SK-N-SH treated with all-trans-retinoic acid at 6 μM for 48 hours (cell line): ENCODE results near the gene SUPT3H.

Experiments used
- ARNTL ChIP-seq: fragments of 450-650 bp; formaldehyde crosslinking; IDR thresholded peaks from 2 replicates; pipeline ENCODE4 v1.5.0; 2020; ENCODE audit warnings: low read depth, mild to moderate bottlenecking, moderate library complexity, borderline replicate concordance
- ESRRG ChIP-seq: fragments of 250-450 bp; sonication (Bioruptor Pico); IDR thresholded peaks from 2 replicates; pipeline ENCODE4 v1.6.1; 2021; ENCODE audit warnings: mild to moderate bottlenecking
- GLIS3 ChIP-seq: fragments of 250-450 bp; sonication (Bioruptor Pico); IDR thresholded peaks from 2 replicates; pipeline ENCODE4 v1.5.0; 2020; ENCODE audit warnings: mild to moderate bottlenecking, moderate library complexity
- PATZ1 ChIP-seq: fragments of 250-450 bp; sonication (Bioruptor Pico); IDR thresholded peaks from 2 replicates; pipeline ENCODE4 v1.8.0; 2020; ENCODE audit warnings: mild to moderate bottlenecking, moderate library complexity, borderline replicate concordance

- TF ChIP-seq ESRRG (CRISPR knock-in tag) (no peak), PATZ1 (CRISPR knock-in tag) (no peak), ARNTL (CRISPR knock-in tag) (no peak), GLIS3 (CRISPR knock-in tag) (no peak)
Observed at GRCh38 chr6:44923444-44923843, 454.3 kb downstream of the SUPT3H start.
